HG02938 (cell line): Measurements from ENCODE around the gene PTPRC.

Source experiments
- ATAC-seq: cut with Tn5 transposase; IDR thresholded peaks from one replicate; pipeline ENCODE4 v1.9.1; 2021; ENCODE audit warnings: mild to moderate bottlenecking, moderate library complexity; ENCODE audit not compliant: unreplicated experiment

Gene PTPRC

GRCh38 chr1:198620951-198621824, 17.7 kb upstream of the PTPRC start:
- ATAC-seq: peak; percentile 62

- ATAC-seq: no peak
Measured at GRCh38 chr1:198622001-198622400, 16.8 kb upstream of the PTPRC start.

DNA sequence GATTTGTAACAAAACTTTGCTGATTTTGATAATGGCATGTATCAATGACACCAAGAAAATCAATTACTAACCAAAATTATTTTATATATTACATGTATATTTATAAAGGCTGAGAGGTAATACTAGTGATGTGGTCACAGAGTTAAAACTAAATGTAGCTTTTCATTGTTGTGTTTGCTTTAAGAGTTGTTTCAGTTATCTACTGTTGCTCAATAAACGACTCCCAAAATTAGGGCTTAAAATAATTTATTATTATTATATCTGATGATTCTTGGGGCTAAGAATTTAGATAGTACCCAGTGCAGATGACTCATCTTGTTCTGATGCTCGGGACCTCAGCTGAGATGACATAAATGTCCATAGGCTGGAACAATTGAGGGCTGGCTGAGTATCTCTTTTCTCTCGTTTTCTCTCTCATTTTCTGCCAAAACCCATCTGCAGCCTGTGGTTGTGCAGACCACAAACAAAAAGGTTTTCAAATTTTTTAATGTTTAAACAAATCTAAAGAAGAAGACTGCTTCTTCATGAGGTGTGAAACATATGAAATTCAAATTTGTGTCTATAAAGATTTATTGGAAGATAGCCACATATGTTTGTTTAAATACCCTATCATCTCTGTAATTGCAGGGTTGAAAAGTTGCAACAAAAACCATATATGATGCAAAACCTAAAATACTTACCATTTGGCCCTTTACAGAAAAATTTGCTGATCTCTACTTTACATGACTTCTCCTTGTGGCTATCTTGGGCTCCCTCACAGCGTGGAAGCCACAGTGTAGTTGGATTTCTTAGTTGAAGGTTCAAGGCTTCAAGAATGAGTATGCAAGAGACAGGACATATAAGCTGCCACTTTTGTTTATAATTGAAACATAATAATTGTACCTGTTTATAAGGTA, 14.8 kb upstream of the PTPRC start:
- peak; percentile 27 for ATAC-seq

DNA sequence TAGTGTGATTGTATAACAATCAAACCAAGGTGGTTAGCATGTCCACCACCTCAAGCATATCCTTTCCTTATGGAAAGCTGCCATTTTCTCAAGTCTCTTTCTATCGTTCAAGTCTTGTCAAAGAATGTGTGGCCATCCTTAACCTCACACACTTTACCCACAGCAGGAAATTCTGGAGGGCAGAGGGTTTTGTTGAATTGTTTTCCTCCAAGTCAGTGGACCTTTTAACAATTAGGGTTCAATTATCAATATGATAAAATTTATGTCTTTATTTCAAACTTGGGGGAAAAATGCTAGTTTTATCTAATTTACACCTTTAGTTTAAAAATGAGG, 14.2 kb upstream of the PTPRC start:
- no peak for ATAC-seq

- no peak for ATAC-seq
Measured at GRCh38 chr1:198627436-198628066, 11.3 kb upstream of the PTPRC start.

DNA sequence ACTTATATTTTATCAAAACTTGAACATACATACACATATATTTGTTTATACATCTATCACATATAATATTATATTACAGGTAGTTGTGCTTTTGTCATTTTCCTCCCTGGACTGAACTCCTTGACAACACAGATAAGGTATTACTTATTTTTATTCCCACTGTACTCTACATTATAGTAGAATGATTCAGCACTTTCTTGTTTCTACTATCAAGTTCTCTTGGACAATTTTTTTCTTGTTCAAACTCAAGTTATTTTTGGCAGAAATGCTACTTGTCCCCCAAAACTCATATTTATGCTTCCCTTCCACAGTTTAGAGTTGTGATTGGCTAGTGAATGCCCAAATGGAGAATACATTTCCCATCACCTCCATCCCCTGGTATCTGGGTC, 10.8 kb upstream of the PTPRC start:
- no peak for ATAC-seq

- ATAC-seq: no peak
Measured at GRCh38 chr1:198629610-198630009, 9.2 kb upstream of the PTPRC start.

- ATAC-seq: no peak
Measured at GRCh38 chr1:198630863-198631262, 8.0 kb upstream of the PTPRC start.

DNA sequence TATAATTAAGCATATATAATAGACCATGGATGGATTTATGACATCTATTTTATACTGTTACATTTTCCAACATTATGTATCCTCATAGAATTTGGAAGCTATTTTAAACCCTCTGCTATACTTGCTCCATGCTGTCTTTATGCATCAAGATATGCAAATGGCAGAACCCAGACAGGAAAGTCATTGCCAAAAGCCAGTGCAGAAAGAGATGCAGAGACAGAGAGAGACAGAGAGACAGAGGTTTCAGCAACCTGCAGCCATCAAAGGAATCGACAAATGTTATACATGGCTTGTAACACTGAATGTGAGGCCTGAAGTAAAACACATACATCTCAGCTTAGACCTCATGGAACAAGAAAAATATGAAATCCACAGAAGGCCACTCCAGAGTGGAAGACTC, 7.5 kb upstream of the PTPRC start:
- ATAC-seq: no peak

DNA sequence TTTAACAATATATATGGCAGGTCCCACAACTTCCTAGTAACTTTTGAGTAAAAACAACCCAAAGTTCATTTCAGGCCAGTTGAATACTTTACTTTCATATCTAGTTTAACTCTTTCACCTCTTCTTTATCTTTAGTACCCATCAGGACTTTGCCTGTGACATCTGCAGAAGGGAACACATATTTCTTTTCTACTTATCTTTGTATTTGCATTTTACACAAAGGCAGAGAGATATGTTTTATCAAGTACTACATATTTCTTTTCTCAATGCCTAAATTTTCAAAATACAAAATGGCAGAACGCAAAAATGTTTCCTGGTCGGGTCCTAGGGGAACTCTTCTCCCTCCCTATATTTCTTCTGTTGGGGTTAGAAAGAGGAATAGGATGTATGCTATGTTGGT, 6.8 kb upstream of the PTPRC start:
- ATAC-seq: no peak

DNA sequence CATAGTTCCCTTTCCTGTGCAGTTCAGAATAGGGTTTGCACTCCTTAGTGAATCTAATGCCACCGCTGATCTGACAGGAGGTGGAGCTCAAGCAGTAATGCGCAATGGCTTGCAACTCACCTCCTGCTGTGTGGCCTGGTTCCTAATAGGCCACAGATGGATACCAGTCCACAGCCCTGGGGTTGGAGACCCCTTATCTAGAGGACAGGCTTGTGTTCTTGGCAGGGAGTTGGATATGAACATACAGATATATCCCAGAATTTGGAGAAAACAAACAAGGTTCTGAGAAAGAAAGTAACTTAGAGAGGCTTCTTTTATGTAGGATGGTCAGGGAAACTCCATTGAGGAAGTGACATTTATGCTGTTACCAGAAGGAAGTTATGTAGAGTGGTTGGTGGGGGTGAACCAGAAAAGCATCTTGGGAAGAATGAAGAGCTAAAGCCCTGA, 5.1 kb upstream of the PTPRC start:
- ATAC-seq: no peak

DNA sequence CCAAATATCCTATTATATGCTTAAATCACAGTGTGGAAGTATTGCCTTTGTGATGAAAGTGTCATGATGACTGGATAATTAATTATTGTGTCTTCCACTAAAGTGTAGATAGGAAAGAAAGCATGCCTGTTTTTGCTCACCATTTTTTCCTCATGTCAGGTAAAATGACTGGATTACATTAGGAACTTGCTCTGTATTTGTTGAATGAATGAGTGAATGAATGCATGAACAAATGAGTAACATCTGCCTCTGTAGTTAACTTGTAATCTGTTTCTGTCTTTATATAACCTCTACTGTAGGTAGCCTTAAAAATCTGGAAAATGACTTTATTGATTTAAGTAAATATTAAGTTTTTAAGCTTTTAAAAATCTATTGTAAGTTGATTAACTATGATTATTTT, 2.9 kb upstream of the PTPRC start:
- ATAC-seq: no peak

DNA sequence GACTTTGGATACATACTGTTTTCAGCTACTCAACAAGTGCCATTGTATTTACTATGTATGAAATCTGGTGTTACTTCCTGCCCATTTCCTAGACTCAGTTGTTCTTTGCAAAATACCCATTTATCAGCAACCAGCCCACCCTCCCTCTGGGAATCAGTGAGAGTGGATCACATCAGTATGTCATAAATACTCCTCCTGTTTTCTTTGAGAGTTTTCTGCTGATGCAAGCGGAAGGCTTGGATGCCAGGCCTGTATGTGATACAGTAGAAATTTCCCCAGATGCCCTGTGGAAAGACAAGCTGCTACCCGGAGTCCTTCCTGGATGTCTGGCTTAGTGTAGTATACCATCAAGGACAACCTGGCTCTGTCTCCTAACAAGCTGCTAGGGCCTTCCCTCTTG, 2.4 kb upstream of the PTPRC start:
- no peak for ATAC-seq

GRCh38 chr1:198637157-198637556, 1.7 kb upstream of the PTPRC start:
- ATAC-seq: no peak

GRCh38 chr1:198637916-198638437, 863 bp upstream of the PTPRC start:
- ATAC-seq: no peak

DNA sequence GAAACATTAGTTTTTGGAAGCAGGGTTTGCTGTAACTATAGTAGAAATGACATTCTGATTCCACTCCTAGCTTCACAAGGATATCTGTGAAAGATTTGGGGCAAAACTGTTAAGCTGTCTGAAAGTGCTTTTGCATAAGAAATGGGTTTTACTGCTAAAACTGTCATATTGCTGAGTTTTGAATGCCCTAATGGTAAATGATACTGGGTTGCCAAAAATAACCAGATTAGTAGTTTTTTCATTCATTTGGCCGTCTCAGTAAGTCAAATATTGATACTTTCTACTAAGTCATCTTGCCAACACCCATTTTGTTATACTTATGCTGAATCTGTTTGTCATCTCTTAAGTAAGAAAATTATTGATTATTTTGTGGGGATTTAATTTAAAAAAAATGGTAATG, 399 bp upstream of the PTPRC start:
- no peak for ATAC-seq

GRCh38 chr1:198639671-198640143, 867 bp downstream of the PTPRC start:
- no peak for ATAC-seq

GRCh38 chr1:198640174-198640573, 1.3 kb downstream of the PTPRC start:
- ATAC-seq: no peak

DNA sequence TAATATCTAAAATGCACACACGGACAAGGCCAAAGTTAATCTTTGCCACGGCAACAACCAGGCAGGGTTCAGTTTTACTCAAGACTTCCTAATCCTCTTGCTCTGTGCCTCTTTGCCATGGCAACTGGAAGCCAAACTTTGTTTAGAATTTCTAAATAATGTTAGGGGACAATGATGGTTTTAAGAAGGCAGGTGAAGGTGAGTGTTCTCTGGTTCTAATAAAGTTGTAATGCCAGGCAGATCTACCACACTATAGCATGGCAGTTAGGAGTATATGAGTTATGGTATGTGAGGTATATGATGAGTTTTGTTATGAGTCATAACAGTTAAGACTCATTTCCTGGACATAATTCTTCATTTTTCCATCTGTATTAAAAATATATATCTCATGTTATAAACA, 2.7 kb downstream of the PTPRC start:
- peak; percentile 52 for ATAC-seq

DNA sequence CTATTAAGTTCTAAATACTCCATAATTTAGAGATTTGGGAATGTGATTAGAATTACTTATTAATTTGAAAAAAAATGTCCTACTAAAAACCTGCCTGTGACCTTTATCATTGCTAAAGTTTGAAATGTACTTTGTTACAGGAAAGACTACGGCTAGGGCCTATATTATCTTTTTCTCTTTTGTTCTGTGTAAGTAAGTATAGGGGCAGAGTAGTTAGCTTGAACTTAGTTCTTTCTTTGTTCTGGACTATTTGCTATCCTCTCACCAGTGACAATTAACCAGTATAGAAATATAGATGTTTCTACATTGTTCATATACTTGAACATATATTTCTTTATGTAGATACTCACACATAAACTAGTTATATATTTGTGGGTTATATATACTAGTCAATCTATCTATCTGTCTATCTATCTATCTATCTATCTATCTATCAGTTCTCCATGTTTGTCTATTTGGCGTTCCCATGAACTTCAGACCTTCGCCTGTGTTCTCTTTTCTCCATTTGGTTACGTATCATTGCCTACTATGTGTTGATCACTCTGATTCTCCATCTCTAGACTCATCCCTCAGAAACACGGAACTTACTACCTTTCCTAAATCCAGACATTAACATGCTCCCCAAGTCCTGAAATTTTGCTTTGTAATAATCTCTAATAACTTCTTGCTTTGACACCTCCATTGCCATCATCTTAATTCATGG, 3.3 kb downstream of the PTPRC start:
- ATAC-seq: no peak

DNA sequence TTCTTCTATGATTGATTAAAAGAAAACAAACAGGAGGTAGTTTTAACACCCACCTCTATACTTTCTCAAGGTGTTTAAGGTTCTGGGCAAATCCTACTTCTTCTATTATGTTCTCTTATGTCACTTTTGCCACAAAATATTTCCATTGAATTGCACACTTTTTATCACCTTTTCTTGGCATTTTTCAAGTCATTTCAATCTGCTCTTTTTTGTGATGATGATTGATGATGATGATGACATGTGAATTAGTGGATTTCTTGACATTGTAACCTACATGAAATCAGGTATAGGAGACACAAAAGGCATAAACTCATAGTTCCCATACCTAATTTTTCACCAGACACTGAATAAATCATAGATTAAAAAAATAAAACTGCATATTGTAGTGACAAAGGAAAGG, 4.1 kb downstream of the PTPRC start:
- ATAC-seq: no peak
